CD8-positive, alpha-beta memory T cell (primary cell): ENCODE data around the gene TAF3. TPM values are rescaled to one million over a fixed set of nuclear protein-coding genes. Genes with fewer than 3 reads are reported as not detected.

Experiments
- CTCF ChIA-PET: fragments of 350-600 bp; sonication (Branson Sonifier 250); formaldehyde crosslinking; loops from one replicate; lab custom pipeline; 2021; ENCODE audit warnings: antibody characterized with exemption; lab: Charles Lee
- POLR2A ChIA-PET: fragments of 350-600 bp; sonication (Branson Sonifier 250); formaldehyde crosslinking; loops from one replicate; lab custom pipeline; 2021; ENCODE audit warnings: antibody characterized with exemption; lab: Charles Lee
- DNase-seq, 5 donors: peaks; one replicate each; pipeline versions ENCODE4 v3.0.0 to v3.0.0-alpha.2; 2020 to 2022; ENCODE audit warnings: mixed read lengths in 1 of 5
- H3K27ac ChIP-seq: one replicate; pipeline ENCODE4 v1.7.0; 2013; ENCODE audit warnings: low read depth, mild to moderate bottlenecking, low read length, moderate library complexity
- H3K27me3 ChIP-seq: 2 replicates; pipeline ENCODE4 v1.7.0; 2013; ENCODE audit warnings: low read length, mild to moderate bottlenecking; ENCODE audit not compliant: insufficient read depth, poor library complexity, severe bottlenecking
- H3K36me3 ChIP-seq: 2 replicates; pipeline ENCODE4 v1.7.0; 2013; ENCODE audit warnings: mild to moderate bottlenecking, low read length, moderate library complexity; ENCODE audit not compliant: insufficient read depth
- H3K4me1 ChIP-seq: 2 replicates; pipeline ENCODE4 v1.7.0; 2013; ENCODE audit warnings: mild to moderate bottlenecking, low read length, moderate library complexity; ENCODE audit not compliant: insufficient read depth
- H3K4me3 ChIP-seq: 2 replicates; pipeline ENCODE4 v1.7.0; 2013; ENCODE audit warnings: mild to moderate bottlenecking, low read length
- H3K9me3 ChIP-seq: 2 replicates; pipeline ENCODE4 v1.7.0; 2013; ENCODE audit warnings: mild to moderate bottlenecking, low read length
- H3K27ac Mint-ChIP-seq, 8 donors: one replicate each; pipeline ENCODE4 v1.8.0; 2020 to 2021; ENCODE audit warnings: mixed read lengths in 8 of 8, mild to moderate bottlenecking in 6 of 8, inconsistent platforms in 3 of 8, moderate library complexity in 3 of 8
- H3K27me3 Mint-ChIP-seq, 2 donors: one replicate each; pipeline ENCODE4 v1.8.0; 2020 to 2021; ENCODE audit warnings: mixed read lengths in 2 of 2, mild to moderate bottlenecking in 1 of 2, moderate library complexity in 1 of 2
- H3K36me3 Mint-ChIP-seq, 3 donors: one replicate each; pipeline ENCODE4 v1.8.0; 2020 to 2021; ENCODE audit warnings: mixed read lengths in 3 of 3, inconsistent platforms in 1 of 3, mild to moderate bottlenecking in 1 of 3
- H3K4me1 Mint-ChIP-seq, 3 donors: one replicate each; pipeline ENCODE4 v1.8.0; 2020 to 2021; ENCODE audit warnings: mixed read lengths in 3 of 3, inconsistent platforms in 1 of 3, mild to moderate bottlenecking in 1 of 3
- H3K4me3 Mint-ChIP-seq, 7 donors: one replicate each; pipeline ENCODE4 v1.8.0; 2020 to 2021; ENCODE audit warnings: mixed read lengths in 7 of 7, mild to moderate bottlenecking in 6 of 7, moderate library complexity in 4 of 7, inconsistent platforms in 2 of 7
- H3K9me3 Mint-ChIP-seq, 5 donors: one replicate each; pipeline ENCODE4 v1.8.0; 2020 to 2022; ENCODE audit warnings: mixed read lengths in 5 of 5, mild to moderate bottlenecking in 3 of 5, moderate library complexity in 2 of 5, inconsistent platforms in 1 of 5
- polyA plus RNA-seq: library from polyadenylated mRNA; unstranded; fragments of 300-500 nt; fragmentation: Illumina TruSeq; gene quantifications from one replicate; pipeline ENCODE4 v1.2.3, GENCODE V29; 2021
- total RNA-seq, 2 experiments: library from RNA; stranded (reverse); gene quantifications; one replicate each; pipeline ENCODE4 v1.2.3, GENCODE V29; 2021

TAF3 gene
- total and polyA plus RNA-seq, 3 experiments from 2014 or later, result 16.9 to 22.6 (median 22.5) TPM

DNA sequence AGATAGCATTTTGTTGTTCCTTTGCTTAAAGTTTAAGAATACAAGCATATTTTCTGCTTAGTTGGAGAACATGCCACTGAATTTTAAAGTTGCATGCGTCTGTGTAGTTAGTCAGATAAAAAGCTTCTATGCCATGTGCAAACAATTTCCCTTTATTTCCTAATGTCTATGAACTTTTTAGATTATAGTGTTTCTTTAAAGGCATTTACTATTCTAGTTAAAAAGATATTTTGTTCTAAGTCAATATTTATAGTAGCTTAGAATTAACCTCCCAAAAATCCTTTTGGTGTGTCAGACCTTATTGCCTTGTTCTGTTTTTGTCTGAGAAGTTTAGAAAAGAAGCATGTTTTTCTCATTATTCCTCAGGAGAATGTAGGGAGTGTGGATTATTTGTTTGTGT is 137.1 kb downstream of the TAF3 start:
- H3K36me3 Mint-ChIP-seq, result peaks cover 2 to 6% (median 4%) of the 10 kb centered on the region in 3 donors
- Histone ChIP-seq H3K36me3 (no peaks in the 10 kb centered on the region), H3K4me1 (no peaks in the 10 kb centered on the region), H3K4me3 (no peak overlapping the region), H3K9me3 (no peaks in the 10 kb centered on the region), H3K27me3 (no peaks in the 10 kb centered on the region), H3K27ac (no peak overlapping the region)
- H3K27ac Mint-ChIP-seq, result no peak overlapping the region
- no peak overlapping the region for H3K4me3 Mint-ChIP-seq
- no peak for DNase-seq
- no peaks in the 10 kb centered on the region for H3K9me3 Mint-ChIP-seq
- ChIA-PET CTCF (no interaction called here), POLR2A (no interaction called here)
- no peaks in the 10 kb centered on the region for H3K27me3 Mint-ChIP-seq
- H3K4me1 Mint-ChIP-seq, result peaks cover 14 to 41% (median 37%) of the 10 kb centered on the region in 3 donors

DNA sequence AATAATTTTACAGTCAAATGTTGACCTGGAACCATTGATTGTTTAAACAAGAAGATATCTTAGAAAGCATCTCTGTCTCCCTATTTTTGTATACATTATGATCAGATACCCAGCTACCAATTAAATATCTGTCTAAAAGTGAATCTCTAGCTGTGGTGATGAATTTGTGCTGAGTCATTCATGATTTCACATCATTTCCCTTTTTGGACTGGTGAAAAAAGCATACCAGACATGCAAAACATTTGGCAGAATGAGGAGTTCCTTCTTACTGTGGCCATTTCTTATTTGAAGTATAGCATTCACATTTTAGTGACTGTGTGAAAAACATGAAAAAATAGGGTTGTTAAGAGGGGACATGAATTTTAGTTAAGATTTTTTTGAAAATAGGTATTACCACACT is 138.2 kb downstream of the TAF3 start:
- no peak overlapping the region for H3K4me3 ChIP-seq
- H3K36me3 ChIP-seq, result no peaks in the 10 kb centered on the region
- H3K9me3 ChIP-seq, result no peaks in the 10 kb centered on the region
- H3K27ac Mint-ChIP-seq, result no peak overlapping the region
- peaks cover 2 to 6% (median 4%) of the 10 kb centered on the region in 3 donors for H3K36me3 Mint-ChIP-seq
- H3K9me3 Mint-ChIP-seq, result no peaks in the 10 kb centered on the region
- no peaks in the 10 kb centered on the region for H3K27me3 Mint-ChIP-seq
- H3K4me3 Mint-ChIP-seq, result no peak overlapping the region
- no peak for DNase-seq
- no peak overlapping the region for H3K27ac ChIP-seq
- no peaks in the 10 kb centered on the region for H3K27me3 ChIP-seq
- CTCF ChIA-PET, result no interaction called here
- no peaks in the 10 kb centered on the region for H3K4me1 ChIP-seq
- peaks cover 9 to 32% (median 29%) of the 10 kb centered on the region in 3 donors for H3K4me1 Mint-ChIP-seq
- POLR2A ChIA-PET, result no interaction called here

DNA sequence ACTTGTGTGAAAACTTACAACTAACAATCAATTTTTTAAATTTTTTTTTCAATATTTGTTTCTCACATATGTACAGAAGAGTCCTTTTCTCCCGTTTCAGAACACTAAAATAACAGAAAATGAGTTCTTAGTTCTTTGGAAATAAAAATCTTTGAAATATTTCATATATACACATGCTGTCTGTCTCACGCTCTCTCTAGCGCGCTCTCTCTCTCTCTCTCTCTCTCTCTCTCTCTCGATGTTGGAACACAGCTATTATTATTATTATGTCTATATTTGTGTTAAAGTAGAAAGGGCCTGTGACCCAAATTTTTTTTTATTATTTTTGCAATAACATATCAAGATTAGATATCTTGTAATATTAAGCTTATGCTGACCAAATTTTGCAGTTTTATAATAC is 139.3 kb downstream of the TAF3 start:
- no peaks in the 10 kb centered on the region for H3K9me3 Mint-ChIP-seq
- peaks cover 7 to 25% (median 21%) of the 10 kb centered on the region in 3 donors for H3K4me1 Mint-ChIP-seq
- H3K4me3 ChIP-seq, result no peak overlapping the region
- no peak overlapping the region for H3K27ac ChIP-seq
- no peaks in the 10 kb centered on the region for H3K27me3 ChIP-seq
- CTCF ChIA-PET, result no interaction called here
- POLR2A ChIA-PET, result interaction anchor here (0.6 kb wide), 1 partner anchor 418 kb away, joined by 4 read pairs; no protein-coding TSS in a partner anchor
- no peaks in the 10 kb centered on the region for H3K27me3 Mint-ChIP-seq
- no peak overlapping the region for H3K4me3 Mint-ChIP-seq
- no peak overlapping the region for H3K27ac Mint-ChIP-seq
- peaks cover 2 to 6% (median 4%) of the 10 kb centered on the region in 3 donors for H3K36me3 Mint-ChIP-seq
- no peaks in the 10 kb centered on the region for H3K4me1 ChIP-seq
- DNase-seq, result no peak
- no peaks in the 10 kb centered on the region for H3K9me3 ChIP-seq
- H3K36me3 ChIP-seq, result no peaks in the 10 kb centered on the region

DNA sequence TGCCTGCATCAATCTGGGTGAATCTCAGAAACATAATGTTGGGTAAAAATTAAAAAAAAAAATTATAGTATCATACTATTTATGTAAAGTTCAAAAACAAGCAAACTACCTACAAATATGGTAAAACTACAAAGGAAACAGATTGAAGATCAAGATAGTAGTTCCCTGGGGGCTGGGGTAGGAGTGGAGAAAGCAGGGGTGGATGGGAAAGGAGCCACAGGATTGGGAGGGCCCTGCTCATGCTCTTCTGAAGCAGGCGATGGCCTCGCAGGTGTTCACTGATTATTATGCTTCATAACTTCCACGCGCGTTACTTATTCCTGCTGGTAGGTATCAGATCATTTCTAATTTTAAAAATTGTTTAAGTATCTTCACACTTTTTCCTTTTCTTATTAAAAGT is 140.1 kb downstream of the TAF3 start:
- H3K4me3 Mint-ChIP-seq, result no peak overlapping the region
- H3K27ac Mint-ChIP-seq, result no peak overlapping the region
- H3K9me3 Mint-ChIP-seq, result no peaks in the 10 kb centered on the region
- Histone ChIP-seq H3K27me3 (no peaks in the 10 kb centered on the region), H3K4me1 (no peaks in the 10 kb centered on the region), H3K27ac (no peak overlapping the region), H3K4me3 (no peak overlapping the region), H3K9me3 (no peaks in the 10 kb centered on the region), H3K36me3 (no peaks in the 10 kb centered on the region)
- DNase-seq, result no peak
- POLR2A ChIA-PET, result interaction anchor here (0.6 kb wide), 1 partner anchor 13 kb away, joined by 3 read pairs; no protein-coding TSS in a partner anchor
- H3K4me1 Mint-ChIP-seq, result peaks cover 4 to 19% (median 15%) of the 10 kb centered on the region in 3 donors
- H3K27me3 Mint-ChIP-seq, result no peaks in the 10 kb centered on the region
- CTCF ChIA-PET, result interaction anchor here (1.0 kb wide), 1 partner anchor 40 kb away, joined by 3 read pairs; no protein-coding TSS in a partner anchor
- H3K36me3 Mint-ChIP-seq, result peaks cover 3 to 6% (median 4%) of the 10 kb centered on the region in 3 donors

DNA sequence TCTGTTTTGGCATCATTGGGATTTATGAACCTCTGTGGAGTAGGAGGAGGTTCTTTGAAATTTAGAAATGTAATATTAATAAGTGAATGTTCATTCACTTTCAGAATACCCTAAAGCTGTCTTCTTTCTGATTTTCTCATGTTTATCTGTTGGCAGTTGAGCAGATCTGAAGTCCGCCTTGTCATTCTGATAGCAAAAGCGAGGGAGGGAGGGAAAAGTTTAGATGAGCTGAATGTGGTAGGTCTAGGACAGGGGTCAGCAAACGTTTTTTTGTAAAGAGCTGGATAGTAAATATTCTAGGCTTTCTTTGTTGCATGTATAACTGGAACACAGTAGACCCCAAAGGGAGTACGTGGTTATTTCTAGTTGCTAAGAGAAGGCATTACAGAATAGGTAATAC is 141.8 kb downstream of the TAF3 start:
- peaks cover 4 to 19% (median 18%) of the 10 kb centered on the region in 3 donors for H3K36me3 Mint-ChIP-seq
- peaks cover 9 to 18% (median 16%) of the 10 kb centered on the region in 3 donors for H3K4me1 Mint-ChIP-seq
- H3K27me3 Mint-ChIP-seq, result peaks cover 0 to under 1% of the 10 kb centered on the region in 2 donors
- no peaks in the 10 kb centered on the region for H3K9me3 ChIP-seq
- no peaks in the 10 kb centered on the region for H3K9me3 Mint-ChIP-seq
- DNase-seq, result no peak
- H3K36me3 ChIP-seq, result peaks cover 11% of the 10 kb centered on the region
- no peak overlapping the region for H3K4me3 Mint-ChIP-seq
- no peak overlapping the region for H3K4me3 ChIP-seq
- no peak overlapping the region for H3K27ac Mint-ChIP-seq
- no peak overlapping the region for H3K27ac ChIP-seq
- no peaks in the 10 kb centered on the region for H3K4me1 ChIP-seq
- ChIA-PET POLR2A (no interaction called here), CTCF (no interaction called here)
- no peaks in the 10 kb centered on the region for H3K27me3 ChIP-seq

DNA sequence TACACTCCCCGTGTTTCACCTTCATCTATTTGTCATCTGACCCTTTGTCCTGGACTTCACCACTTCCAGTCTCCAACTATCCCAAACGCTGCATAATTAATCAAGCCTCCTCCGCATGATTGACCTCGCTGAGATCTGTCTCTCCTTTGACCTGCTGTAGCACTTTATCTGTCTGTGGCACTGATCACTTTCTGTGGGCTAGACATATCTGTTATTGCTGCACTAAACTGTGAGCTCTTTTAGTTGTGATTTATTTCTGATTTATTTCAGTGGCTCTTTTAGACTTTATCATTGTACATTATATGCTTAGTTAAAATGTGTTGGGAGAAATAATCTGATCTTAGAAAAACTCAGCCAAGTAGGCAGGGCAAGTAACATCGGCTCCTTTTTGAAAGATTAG is 144.3 kb downstream of the TAF3 start:
- H3K27ac ChIP-seq, result no peak overlapping the region
- Mint-ChIP-seq H3K27me3 (peaks cover 0 to 2% of the 10 kb centered on the region in 2 donors), H3K4me1 (peaks cover 0 to 10% (median 8%) of the 10 kb centered on the region in 3 donors), H3K4me3 (no peak overlapping the region), H3K9me3 (no peaks in the 10 kb centered on the region), H3K27ac (no peak overlapping the region), H3K36me3 (peaks cover 6 to 38% (median 24%) of the 10 kb centered on the region in 3 donors)
- H3K36me3 ChIP-seq, result peaks cover 11% of the 10 kb centered on the region
- no peaks in the 10 kb centered on the region for H3K9me3 ChIP-seq
- ChIA-PET POLR2A (no interaction called here), CTCF (no interaction called here)
- no peak for DNase-seq
- no peaks in the 10 kb centered on the region for H3K27me3 ChIP-seq
- H3K4me1 ChIP-seq, result no peaks in the 10 kb centered on the region
- H3K4me3 ChIP-seq, result no peak overlapping the region

DNA sequence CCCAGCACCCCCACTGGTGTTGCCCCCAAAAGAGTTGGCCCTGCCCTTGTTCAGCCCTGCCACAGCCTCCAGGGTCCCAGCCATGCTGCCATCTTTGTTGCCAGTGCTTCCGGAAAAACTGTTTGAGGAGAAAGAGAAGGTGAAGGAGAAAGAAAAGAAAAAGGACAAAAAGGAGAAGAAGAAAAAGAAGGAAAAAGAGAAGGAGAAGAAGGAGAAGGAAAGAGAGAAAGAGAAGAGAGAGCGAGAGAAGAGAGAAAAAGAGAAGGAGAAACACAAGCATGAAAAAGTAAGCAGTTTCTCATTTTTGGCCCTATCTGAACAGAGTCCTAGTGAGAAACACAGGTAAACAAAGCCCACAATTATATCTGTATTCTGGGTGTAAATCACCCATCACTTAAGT is 147.2 kb downstream of the TAF3 start:
- no peaks in the 10 kb centered on the region for H3K27me3 ChIP-seq
- no peaks in the 10 kb centered on the region for H3K9me3 ChIP-seq
- no peak for DNase-seq
- H3K4me1 ChIP-seq, result peaks cover 4% of the 10 kb centered on the region
- Mint-ChIP-seq H3K36me3 (peaks cover 6 to 46% (median 28%) of the 10 kb centered on the region in 3 donors), H3K9me3 (no peaks in the 10 kb centered on the region), H3K4me3 (no peak overlapping the region), H3K27me3 (peaks cover 0 to 2% of the 10 kb centered on the region in 2 donors), H3K27ac (peak overlapping the region in 1 of 8 donors; percentile 66), H3K4me1 (peaks cover 11 to 20% (median 14%) of the 10 kb centered on the region in 3 donors)
- ChIA-PET POLR2A (no interaction called here), CTCF (no interaction called here)
- no peak overlapping the region for H3K4me3 ChIP-seq
- H3K36me3 ChIP-seq, result peaks cover 11% of the 10 kb centered on the region
- no peak overlapping the region for H3K27ac ChIP-seq

DNA sequence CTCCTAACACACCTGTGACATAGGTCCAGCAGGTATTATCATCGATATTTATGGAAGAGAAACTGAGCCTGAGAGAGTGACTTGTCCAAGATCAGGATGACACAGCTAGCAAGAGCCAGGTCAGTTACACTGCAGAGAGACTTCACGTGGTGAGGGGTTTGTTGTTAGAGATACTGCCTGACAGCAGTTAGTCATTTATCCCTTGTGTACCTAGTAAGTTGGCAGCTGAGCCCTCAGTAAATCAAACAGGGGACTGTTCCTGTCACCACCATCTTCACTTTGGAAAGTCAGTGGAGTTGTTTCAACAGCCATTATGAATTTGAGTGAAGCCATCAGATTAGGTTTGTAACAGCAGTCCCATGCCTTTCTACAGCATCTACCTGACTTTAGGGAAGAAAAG is 148.7 kb downstream of the TAF3 start:
- no peak for DNase-seq
- Histone ChIP-seq H3K36me3 (peaks cover 11% of the 10 kb centered on the region), H3K4me1 (peaks cover 4% of the 10 kb centered on the region), H3K9me3 (no peaks in the 10 kb centered on the region), H3K4me3 (no peak overlapping the region), H3K27me3 (no peaks in the 10 kb centered on the region), H3K27ac (no peak overlapping the region)
- ChIA-PET POLR2A (no interaction called here), CTCF (no interaction called here)
- Mint-ChIP-seq H3K27ac (no peak overlapping the region), H3K9me3 (no peaks in the 10 kb centered on the region), H3K4me3 (no peak overlapping the region), H3K27me3 (peaks cover 0 to 2% of the 10 kb centered on the region in 2 donors), H3K4me1 (peaks cover 11 to 25% (median 14%) of the 10 kb centered on the region in 3 donors), H3K36me3 (peaks cover 6 to 50% (median 28%) of the 10 kb centered on the region in 3 donors)
